Endodermal cell (in vitro differentiated cells): ENCODE results near the gene GTF2IRD1. TPM values are rescaled to one million over a fixed set of nuclear protein-coding genes. Genes with fewer than 3 reads are reported as not detected.
A peak's percentile ranks its signal among the peaks of the same experiment; 100 is the strongest.

Experiments
- DNase-seq: peaks from one replicate; pipeline ENCODE4 v3.0.0-alpha.2; 2017
- H3K27ac ChIP-seq: 2 replicates; pipeline ENCODE4 v1.5.1; 2013; ENCODE audit warnings: mild to moderate bottlenecking, low read depth, low read length, moderate library complexity
- H3K27me3 ChIP-seq: 2 replicates; pipeline ENCODE4 v1.6.1; 2013; ENCODE audit warnings: mild to moderate bottlenecking, low read length, moderate library complexity; ENCODE audit not compliant: insufficient read depth, control insufficient read depth, poor library complexity, severe bottlenecking
- H3K36me3 ChIP-seq: 2 replicates; pipeline ENCODE4 v1.7.0; 2013; ENCODE audit warnings: mild to moderate bottlenecking, low read length, moderate library complexity; ENCODE audit not compliant: control insufficient read depth, insufficient read depth
- H3K4me1 ChIP-seq: one replicate; pipeline ENCODE4 v1.7.0; 2013; ENCODE audit warnings: low read length; ENCODE audit not compliant: control insufficient read depth, insufficient read depth
- H3K4me3 ChIP-seq: 2 replicates; pipeline ENCODE4 v1.5.1; 2013; ENCODE audit warnings: mild to moderate bottlenecking, low read length, moderate library complexity
- H3K9ac ChIP-seq: 2 replicates; pipeline ENCODE4 v1.6.1; 2013; ENCODE audit warnings: mild to moderate bottlenecking, low read length, moderate library complexity; ENCODE audit not compliant: poor library complexity, severe bottlenecking; ENCODE audit errors: extremely low read depth
- H3K9me3 ChIP-seq: 2 replicates; pipeline ENCODE4 v1.6.1; 2013; ENCODE audit warnings: mild to moderate bottlenecking, low read length, moderate library complexity; ENCODE audit not compliant: control insufficient read depth
- H3K27ac Mint-ChIP-seq: 2 replicates; pipeline ENCODE4 v1.8.0; 2020; ENCODE audit warnings: mixed read lengths
- H3K27me3 Mint-ChIP-seq: 2 replicates; pipeline ENCODE4 v1.8.0; 2021; ENCODE audit warnings: mild to moderate bottlenecking, mixed read lengths; ENCODE audit not compliant: insufficient read depth
- H3K36me3 Mint-ChIP-seq: 2 replicates; pipeline ENCODE4 v1.8.0; 2020; ENCODE audit warnings: low read depth, mixed read lengths
- H3K4me1 Mint-ChIP-seq: 2 replicates; pipeline ENCODE4 v1.8.0; 2020; ENCODE audit warnings: mixed read lengths
- H3K4me3 Mint-ChIP-seq: 2 replicates; pipeline ENCODE4 v1.8.0; 2020; ENCODE audit warnings: mild to moderate bottlenecking, moderate library complexity, mixed read lengths
- H3K9me3 Mint-ChIP-seq: 2 replicates; pipeline ENCODE4 v1.8.0; 2020; ENCODE audit warnings: mild to moderate bottlenecking, mixed read lengths
- WGBS, 2 experiments: methylation state at CpG; one replicate each; pipeline versions ENCODE4 v1.1.5 to v1.1.7; 2013; ENCODE audit warnings: missing lambda C conversion rate in 2 of 2, mixed read lengths in 1 of 2; ENCODE audit not compliant: insufficient coverage in 1 of 2, insufficient read length in 1 of 2; 5-methylcytosine and 5-hydroxymethylcytosine counted together
- long read RNA-seq, 4 experiments: library from polyadenylated mRNA in 2 of 4; library from RNA in 1 of 4; library from capped mRNA in 1 of 4; stranded (forward) in 3 of 4; unstranded in 1 of 4; transcript quantifications; one replicate each; pipeline ENCODE4 v2.0.0, GENCODE V29; 2020 to 2021; ENCODE audit warnings: inconsistent platforms in 1 of 4
- polyA plus RNA-seq, 2 experiments: library from polyadenylated mRNA; stranded (reverse); fragments of 50-300 nt; gene quantifications; one replicate each; pipeline ENCODE4 v1.2.3, GENCODE V29; 2013
- total RNA-seq, 2 donors: library from RNA; stranded (reverse); fragmentation: NEBNext Ultra II Directional in 1 of 2; extraction: Animal tissue kit (Norgen Biotek cat#: 25700) in 1 of 2; gene quantifications; 2 replicates in 1 of 2; 3 replicates in 1 of 2; pipeline ENCODE4 v1.2.1, GENCODE V29; 2021
- TF ChIP-seq, protein P1 (sequence below): fragments of 200-600 bp; sonication (generic); conservative IDR thresholded peaks from 2 replicates; pipeline ENCODE4 v1.5.0; 2021; ENCODE audit warnings: antibody characterized with exemption, mild to moderate bottlenecking

The GTF2IRD1 gene, protein sequence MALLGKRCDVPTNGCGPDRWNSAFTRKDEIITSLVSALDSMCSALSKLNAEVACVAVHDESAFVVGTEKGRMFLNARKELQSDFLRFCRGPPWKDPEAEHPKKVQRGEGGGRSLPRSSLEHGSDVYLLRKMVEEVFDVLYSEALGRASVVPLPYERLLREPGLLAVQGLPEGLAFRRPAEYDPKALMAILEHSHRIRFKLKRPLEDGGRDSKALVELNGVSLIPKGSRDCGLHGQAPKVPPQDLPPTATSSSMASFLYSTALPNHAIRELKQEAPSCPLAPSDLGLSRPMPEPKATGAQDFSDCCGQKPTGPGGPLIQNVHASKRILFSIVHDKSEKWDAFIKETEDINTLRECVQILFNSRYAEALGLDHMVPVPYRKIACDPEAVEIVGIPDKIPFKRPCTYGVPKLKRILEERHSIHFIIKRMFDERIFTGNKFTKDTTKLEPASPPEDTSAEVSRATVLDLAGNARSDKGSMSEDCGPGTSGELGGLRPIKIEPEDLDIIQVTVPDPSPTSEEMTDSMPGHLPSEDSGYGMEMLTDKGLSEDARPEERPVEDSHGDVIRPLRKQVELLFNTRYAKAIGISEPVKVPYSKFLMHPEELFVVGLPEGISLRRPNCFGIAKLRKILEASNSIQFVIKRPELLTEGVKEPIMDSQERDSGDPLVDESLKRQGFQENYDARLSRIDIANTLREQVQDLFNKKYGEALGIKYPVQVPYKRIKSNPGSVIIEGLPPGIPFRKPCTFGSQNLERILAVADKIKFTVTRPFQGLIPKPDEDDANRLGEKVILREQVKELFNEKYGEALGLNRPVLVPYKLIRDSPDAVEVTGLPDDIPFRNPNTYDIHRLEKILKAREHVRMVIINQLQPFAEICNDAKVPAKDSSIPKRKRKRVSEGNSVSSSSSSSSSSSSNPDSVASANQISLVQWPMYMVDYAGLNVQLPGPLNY
- 10 to 100 TPM; 54.8 to 84.4 TPM for total RNA-seq
- polyA plus RNA-seq (2013, experiment 1 of 2) = 54.6 TPM
- polyA plus RNA-seq (2013, experiment 2 of 2) = 54.2 TPM
- long read RNA-seq, experiment 1, partial matches to known transcripts = 9 of 24 reads
- long read RNA-seq, experiment 1, other reads (novel, unspliced or antisense) = 13 of 24 reads
- long read RNA-seq, experiment 2, transcript GTF2IRD1-202 (27 exons, 3,077 nt) = major isoform, 14 of 57 reads
- long read RNA-seq, experiment 2, transcript GTF2IRD1-201 (27 exons, 3,430 nt) = minor isoform, 10 of 57 reads
- long read RNA-seq, experiment 2, partial matches to known transcripts = 20 of 57 reads
- long read RNA-seq, experiment 2, other reads (novel, unspliced or antisense) = 12 of 57 reads
- long read RNA-seq, experiment 3, transcript GTF2IRD1-202 (27 exons, 3,077 nt) = major isoform, 21 of 66 reads
- long read RNA-seq, experiment 3, transcript GTF2IRD1-201 (27 exons, 3,430 nt) = minor isoform, 11 of 66 reads
- long read RNA-seq, experiment 3, partial matches to known transcripts = 16 of 66 reads
- long read RNA-seq, experiment 3, other reads (novel, unspliced or antisense) = 18 of 66 reads
- long read RNA-seq, experiment 4 = 0 reads

DNA sequence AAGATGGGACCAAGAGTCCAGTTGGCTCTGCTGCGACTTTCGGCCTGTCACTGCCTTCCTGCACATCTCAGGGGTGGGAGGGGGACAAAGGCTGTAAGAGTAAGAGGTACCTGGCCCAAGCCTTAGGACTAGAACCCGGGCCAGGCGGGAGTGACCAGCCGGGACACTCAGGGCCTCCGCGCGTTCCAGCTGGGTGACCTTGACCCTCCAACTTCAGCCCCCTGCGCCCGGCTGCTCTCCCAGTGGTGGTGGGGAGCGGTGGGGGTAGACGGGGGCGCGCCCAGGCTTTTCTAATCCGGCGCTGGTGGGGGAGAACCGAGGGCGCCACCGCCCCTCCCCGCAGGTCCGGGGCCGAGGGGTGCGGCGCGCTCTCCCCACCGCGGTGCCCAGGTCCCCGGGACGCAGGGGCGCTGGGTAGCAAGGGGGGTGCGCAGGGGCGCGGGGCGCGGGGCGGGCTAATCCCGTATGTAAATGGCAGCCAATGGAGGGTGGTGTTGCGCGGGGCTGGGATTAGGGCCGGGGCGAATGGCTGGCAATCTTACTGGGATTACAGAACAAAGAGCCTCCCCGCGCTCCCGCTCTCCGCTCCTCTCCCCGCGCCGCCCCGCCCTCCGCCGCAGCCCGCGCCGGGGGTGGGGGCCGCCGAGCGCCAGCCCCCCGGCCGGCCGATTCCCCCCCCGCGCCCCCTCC is at the start of gene GTF2IRD1:
Gene GTF2IRD1 (plus strand): TSS at position 585 of the 690 bp plus-strand sequence. CDS start 54,175 bp downstream, outside the sequence.
- H3K27me3 Mint-ChIP-seq = no peaks in the 10 kb centered on the region
- peak within 1 kb of the TSS; percentile 68 for H3K27ac Mint-ChIP-seq
- H3K27ac ChIP-seq = peak within 1 kb of the TSS; percentile 91

DNA sequence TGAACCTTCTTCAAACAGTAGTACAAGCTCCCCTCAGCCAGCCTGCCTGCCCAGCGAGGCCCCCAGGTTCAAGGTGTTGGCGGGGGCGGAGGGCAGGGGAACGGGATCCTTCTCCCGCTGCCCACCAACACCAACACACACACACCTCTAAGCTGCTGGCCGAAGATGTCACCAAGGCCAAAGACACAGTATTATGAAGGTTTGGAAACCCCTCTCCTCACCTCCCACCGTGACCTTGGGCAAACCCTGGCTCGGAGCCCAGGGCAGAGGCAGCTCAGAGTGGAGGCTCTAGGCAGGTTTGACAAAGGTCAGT is 49.4 kb upstream of the GTF2IRD1 start:
- DNase-seq = no peak
- Mint-ChIP-seq H3K9me3 (no peaks in the 10 kb centered on the region), H3K4me3 (no peak overlapping the region), H3K27ac (no peak overlapping the region), H3K27me3 (no peaks in the 10 kb centered on the region), H3K36me3 (peaks cover 39% of the 10 kb centered on the region), H3K4me1 (no peaks in the 10 kb centered on the region)
- Histone ChIP-seq H3K27me3 (no peaks in the 10 kb centered on the region), H3K36me3 (peaks cover 36% of the 10 kb centered on the region), H3K4me1 (no peaks in the 10 kb centered on the region), H3K4me3 (no peak overlapping the region), H3K9me3 (no peaks in the 10 kb centered on the region), H3K9ac (no peak overlapping the region), H3K27ac (no peak overlapping the region)
- TF ChIP-seq, protein P1, sequence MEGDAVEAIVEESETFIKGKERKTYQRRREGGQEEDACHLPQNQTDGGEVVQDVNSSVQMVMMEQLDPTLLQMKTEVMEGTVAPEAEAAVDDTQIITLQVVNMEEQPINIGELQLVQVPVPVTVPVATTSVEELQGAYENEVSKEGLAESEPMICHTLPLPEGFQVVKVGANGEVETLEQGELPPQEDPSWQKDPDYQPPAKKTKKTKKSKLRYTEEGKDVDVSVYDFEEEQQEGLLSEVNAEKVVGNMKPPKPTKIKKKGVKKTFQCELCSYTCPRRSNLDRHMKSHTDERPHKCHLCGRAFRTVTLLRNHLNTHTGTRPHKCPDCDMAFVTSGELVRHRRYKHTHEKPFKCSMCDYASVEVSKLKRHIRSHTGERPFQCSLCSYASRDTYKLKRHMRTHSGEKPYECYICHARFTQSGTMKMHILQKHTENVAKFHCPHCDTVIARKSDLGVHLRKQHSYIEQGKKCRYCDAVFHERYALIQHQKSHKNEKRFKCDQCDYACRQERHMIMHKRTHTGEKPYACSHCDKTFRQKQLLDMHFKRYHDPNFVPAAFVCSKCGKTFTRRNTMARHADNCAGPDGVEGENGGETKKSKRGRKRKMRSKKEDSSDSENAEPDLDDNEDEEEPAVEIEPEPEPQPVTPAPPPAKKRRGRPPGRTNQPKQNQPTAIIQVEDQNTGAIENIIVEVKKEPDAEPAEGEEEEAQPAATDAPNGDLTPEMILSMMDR = no peak
- WGBS, 2 experiments = 99 to 100% methylated on average over 2 to 8 of the region's 8 CpGs

More for the DNA sequence above, at the start of gene GTF2IRD1:
- Histone ChIP-seq H3K4me1 (no peaks in the 10 kb centered on the region), H3K9ac (peak within 1 kb of the TSS; percentile 72), H3K36me3 (no peaks in the 10 kb centered on the region), H3K9me3 (peaks cover 6% of the 10 kb centered on the region), H3K4me3 (peak within 1 kb of the TSS; percentile 86), H3K27me3 (no peaks in the 10 kb centered on the region)
- peaks cover 5% of the 10 kb centered on the region for H3K36me3 Mint-ChIP-seq
- WGBS, 2 experiments = 5 to 7% methylated on average over 7 to 50 of the region's 62 CpGs
- H3K4me3 Mint-ChIP-seq = peak within 1 kb of the TSS; percentile 67
- DNase-seq = peak; percentile 88
- peaks cover 7% of the 10 kb centered on the region for H3K9me3 Mint-ChIP-seq
- TF ChIP-seq, protein P1 = no peak
- H3K4me1 Mint-ChIP-seq = peaks cover 14% of the 10 kb centered on the region
